GM06990 (cell line): ENCODE data around the gene COL17A1.
A peak's percentile ranks its signal among the peaks of the same experiment; 100 is the strongest.

ENCODE experiments used
- DNase-seq: peaks from one replicate; pipeline ENCODE4 v3.0.0-alpha.2; 2011; ENCODE audit not compliant: insufficient read length; ENCODE audit errors: extremely low read depth
- H3K27me3 ChIP-seq: replicated peaks from 2 replicates; pipeline ENCODE4 v1.6.0; 2011; ENCODE audit warnings: low read length; ENCODE audit not compliant: control insufficient read depth, insufficient read depth
- H3K36me3 ChIP-seq: 2 replicates; pipeline ENCODE4 v1.5.1; 2011; ENCODE audit warnings: low read length; ENCODE audit not compliant: control insufficient read depth, insufficient read depth
- H3K4me3 ChIP-seq: replicated peaks from 2 replicates; pipeline ENCODE4 v1.5.1; 2011; ENCODE audit warnings: low read depth, mild to moderate bottlenecking, control low read depth, low read length
- CTCF ChIP-seq: IDR thresholded peaks from 2 replicates; pipeline ENCODE4 v1.5.1; 2011; ENCODE audit warnings: low read length, control low read depth, mild to moderate bottlenecking, inconsistent platforms; ENCODE audit not compliant: insufficient read depth, poor library complexity, severe bottlenecking

The COL17A1 gene

DNA sequence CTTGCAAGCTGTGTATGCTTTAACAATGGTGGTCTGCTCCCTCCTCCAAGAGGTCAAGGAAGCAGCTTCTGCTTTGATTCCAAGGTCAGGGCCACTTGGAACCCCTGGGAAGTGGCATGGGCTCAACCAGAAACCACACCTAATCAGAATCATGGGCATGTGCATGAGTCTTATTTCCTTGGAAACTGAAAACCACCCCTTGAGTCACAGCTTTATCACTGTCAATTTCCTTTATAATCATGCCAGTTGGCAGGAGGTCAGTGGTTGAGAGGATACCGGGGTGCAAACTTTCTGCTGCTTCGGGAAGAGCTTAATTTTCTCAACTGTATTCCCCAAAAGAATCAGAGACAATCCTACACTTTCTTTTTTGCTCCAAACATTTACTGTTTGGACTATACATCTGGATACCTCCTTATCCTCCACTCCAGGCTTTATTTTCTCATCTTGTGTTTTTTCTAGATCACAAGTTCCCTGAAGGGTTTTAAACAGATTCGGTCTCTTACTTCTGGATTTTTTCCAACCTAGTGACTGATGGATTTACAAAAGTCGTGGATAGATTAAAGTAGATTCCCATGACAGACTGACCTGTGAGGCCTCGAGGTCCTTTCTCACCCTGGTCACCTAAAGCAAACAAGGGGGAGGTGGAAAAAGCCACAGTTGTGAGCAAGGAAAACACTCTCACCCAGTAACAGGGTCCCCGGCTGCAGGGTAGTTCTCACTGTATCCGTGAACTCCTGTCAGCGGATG, 36.0 kb downstream of the COL17A1 start:
- Histone ChIP-seq H3K36me3 (no peaks in the 10 kb centered on the region), H3K27me3 (peaks cover 1% of the 10 kb centered on the region; the same call in 1 of the 2 replicates), H3K4me3 (no peak overlapping the region)
- no peak for TF ChIP-seq CTCF
- DNase-seq = no peak

DNA sequence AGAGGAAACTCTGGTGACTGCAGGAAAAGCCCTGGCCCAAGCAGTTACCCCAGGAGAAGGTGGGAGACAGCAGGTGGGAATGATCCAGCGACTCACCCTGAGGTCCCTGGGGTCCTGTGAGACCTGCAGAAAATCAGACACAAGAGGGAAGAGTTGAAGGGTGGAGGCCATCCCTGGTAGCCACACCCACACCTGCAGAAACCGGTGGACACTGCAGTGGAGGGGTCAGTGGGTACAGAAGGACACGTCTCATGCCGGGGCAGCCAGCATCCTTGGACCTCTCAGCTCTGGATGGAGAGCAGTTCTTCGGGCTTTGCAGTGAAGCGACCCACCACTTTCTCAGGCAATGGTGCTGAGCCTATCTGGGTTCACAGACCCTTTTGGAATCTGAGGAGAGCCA, 39.0 kb downstream of the COL17A1 start:
- Histone ChIP-seq H3K36me3 (no peaks in the 10 kb centered on the region), H3K27me3 (peaks cover 1% of the 10 kb centered on the region; the same call in 1 of the 2 replicates), H3K4me3 (no peak overlapping the region)
- DNase-seq = no peak
- no peak for TF ChIP-seq CTCF

GRCh38 chr10:104045151-104046089, 40.3 kb downstream of the COL17A1 start:
- TF ChIP-seq CTCF = peak; percentile 42
- no peak for DNase-seq

GRCh38 chr10:104043854-104044253, 41.8 kb downstream of the COL17A1 start:
- no peak for TF ChIP-seq CTCF
- peaks cover 1% of the 10 kb centered on the region; the same call in 1 of the 2 replicates for H3K27me3 ChIP-seq
- H3K4me3 ChIP-seq = no peak overlapping the region
- no peaks in the 10 kb centered on the region for H3K36me3 ChIP-seq
- no peak for DNase-seq

More at GRCh38 chr10:104045151-104046089, 40.3 kb downstream of the COL17A1 start:
- Histone ChIP-seq H3K4me3 (no peak overlapping the region), H3K27me3 (peaks cover 1% of the 10 kb centered on the region; the same call in 1 of the 2 replicates), H3K36me3 (no peaks in the 10 kb centered on the region)

DNA sequence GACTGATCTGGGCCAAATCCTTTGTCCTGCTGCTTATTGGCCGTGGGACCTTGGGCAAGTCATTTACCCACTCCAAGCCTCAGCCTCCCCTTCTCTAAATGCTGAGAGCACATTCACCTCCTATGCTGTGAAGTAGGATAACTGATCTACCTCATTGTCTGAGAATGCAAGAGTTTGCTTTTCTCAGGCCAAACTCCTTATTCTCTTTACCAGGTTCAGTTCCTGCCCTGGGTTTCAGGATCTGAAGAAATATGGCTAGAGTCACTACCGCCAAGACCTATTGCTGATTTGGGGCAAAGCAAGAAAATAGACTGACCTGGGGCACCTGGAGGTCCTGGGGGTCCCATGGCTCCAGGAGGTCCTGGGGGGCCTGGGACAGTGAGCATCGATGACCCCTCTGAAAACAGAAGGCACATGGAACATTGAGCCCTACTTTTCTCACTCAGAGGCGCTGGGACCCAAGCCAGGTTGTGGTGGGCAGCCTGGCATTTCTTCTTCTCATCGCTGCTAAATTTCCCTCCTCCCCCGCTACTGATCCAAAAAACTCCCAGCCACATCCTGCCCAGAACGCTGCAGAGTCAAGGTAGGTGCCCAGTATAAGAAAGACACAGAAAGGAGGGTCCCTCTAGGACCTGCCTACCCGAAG, 42.4 kb downstream of the COL17A1 start:
- H3K4me3 ChIP-seq = no peak overlapping the region
- no peaks in the 10 kb centered on the region for H3K36me3 ChIP-seq
- no peak for DNase-seq
- peaks cover 1% of the 10 kb centered on the region; the same call in 1 of the 2 replicates for H3K27me3 ChIP-seq
- no peak for TF ChIP-seq CTCF
